Rectal smooth muscle tissue (tissue), 1 donor: ENCODE measurements around the gene IFNAR1.

ENCODE experiments used
- H3K27ac ChIP-seq: one replicate; pipeline ENCODE4 v1.7.0; 2013; ENCODE audit warnings: low read depth, low read length, inconsistent platforms
- H3K27me3 ChIP-seq: one replicate; pipeline ENCODE4 v1.7.0; 2013; ENCODE audit warnings: low read length; ENCODE audit not compliant: control insufficient read depth, insufficient read depth
- H3K36me3 ChIP-seq: one replicate; pipeline ENCODE4 v1.7.0; 2013; ENCODE audit warnings: low read length; ENCODE audit not compliant: control insufficient read depth, insufficient read depth
- H3K4me1 ChIP-seq: one replicate; pipeline ENCODE4 v1.7.0; 2013; ENCODE audit warnings: low read length; ENCODE audit not compliant: control insufficient read depth, insufficient read depth
- H3K4me3 ChIP-seq: one replicate; pipeline ENCODE4 v1.7.0; 2013; ENCODE audit warnings: low read length
- H3K9ac ChIP-seq: one replicate; pipeline ENCODE4 v1.7.0; 2013; ENCODE audit warnings: low read length

IFNAR1 gene

GRCh38 chr21:33402001-33402979 is 77.5 kb downstream of the IFNAR1 start:
- Histone ChIP-seq H3K9ac (no peak overlapping the region), H3K27me3 (no peaks in the 10 kb centered on the region), H3K27ac (peak overlapping the region; percentile 87), H3K4me3 (peak overlapping the region; percentile 55), H3K4me1 (no peaks in the 10 kb centered on the region), H3K36me3 (no peaks in the 10 kb centered on the region)

- peak within 1 kb of the TSS; percentile 73 for H3K9ac ChIP-seq
- peak within 1 kb of the TSS; percentile 78 for H3K4me3 ChIP-seq
- H3K27me3 ChIP-seq: no peaks in the 10 kb centered on the region
- peak within 1 kb of the TSS; percentile 87 for H3K27ac ChIP-seq
- no peaks in the 10 kb centered on the region for H3K4me1 ChIP-seq
- no peaks in the 10 kb centered on the region for H3K36me3 ChIP-seq
Measured at GRCh38 chr21:33403128-33403785, 78.5 kb downstream of the IFNAR1 start, which contains the start of gene IFNGR2. Gene IFNGR2, plus strand, starts transcription at chr21:33403413. Its CDS starts 131 bp downstream, at chr21:33403544.

- peak overlapping the region; percentile 78 for H3K4me3 ChIP-seq
- no peaks in the 10 kb centered on the region for H3K4me1 ChIP-seq
- no peaks in the 10 kb centered on the region for H3K36me3 ChIP-seq
- H3K9ac ChIP-seq: peak overlapping the region; percentile 73
- H3K27me3 ChIP-seq: no peaks in the 10 kb centered on the region
- H3K27ac ChIP-seq: peak overlapping the region; percentile 87
Measured at GRCh38 chr21:33403786-33404585, 79.2 kb downstream of the IFNAR1 start.

DNA sequence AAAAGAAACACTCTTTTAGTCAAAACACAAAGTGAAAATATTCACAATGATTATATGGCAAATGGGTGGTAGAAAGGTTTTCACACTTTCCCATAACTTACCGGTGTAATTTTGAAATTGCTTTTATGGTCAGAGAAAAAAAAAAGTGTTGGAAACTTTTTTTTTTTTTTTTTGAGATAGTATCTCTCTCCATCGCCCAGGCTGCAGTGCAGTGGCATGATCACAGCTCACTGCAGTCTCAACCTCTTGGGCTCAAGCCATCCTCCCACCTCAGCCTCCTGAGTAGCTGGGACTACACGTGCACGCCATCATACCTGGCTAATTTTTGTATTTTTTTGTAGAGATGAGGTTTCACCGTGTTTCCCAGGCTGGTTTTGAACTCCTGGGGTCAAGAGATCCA is 81.7 kb downstream of the IFNAR1 start:
- no peak overlapping the region for H3K27ac ChIP-seq
- no peaks in the 10 kb centered on the region for H3K36me3 ChIP-seq
- no peaks in the 10 kb centered on the region for H3K27me3 ChIP-seq
- H3K4me1 ChIP-seq: no peaks in the 10 kb centered on the region
- no peak overlapping the region for H3K9ac ChIP-seq
- no peak overlapping the region for H3K4me3 ChIP-seq
